Suprapubic skin (tissue), 4 donors: ENCODE measurements around the gene DAB2IP. TPM values are rescaled to one million over a fixed set of nuclear protein-coding genes. Genes with fewer than 3 reads are reported as not detected.

Experiments used
- DNase-seq, 2 donors: peaks; one replicate each; pipeline ENCODE4 v3.0.0-alpha.2; 2019; ENCODE audit warnings: low spot score in 2 of 2
- H3K27ac ChIP-seq: fragments of 200-600 bp; sonication (generic); one replicate; pipeline ENCODE4 v1.5.1; 2019
- H3K27me3 ChIP-seq: fragments of 200-600 bp; sonication (generic); one replicate; pipeline ENCODE4 v1.5.1; 2019
- H3K36me3 ChIP-seq: fragments of 200-600 bp; sonication (generic); one replicate; pipeline ENCODE4 v1.5.1; 2019
- H3K4me1 ChIP-seq: fragments of 200-600 bp; sonication (generic); one replicate; pipeline ENCODE4 v1.5.1; 2019
- H3K4me3 ChIP-seq: fragments of 200-600 bp; sonication (generic); one replicate; pipeline ENCODE4 v1.5.1; 2019; ENCODE audit warnings: mild to moderate bottlenecking
- H3K9me3 ChIP-seq: fragments of 200-600 bp; sonication (generic); one replicate; pipeline ENCODE4 v1.5.1; 2019
- EP300 ChIP-seq: sonication (generic); formaldehyde crosslinking; IDR thresholded peaks from one replicate; pipeline ENCODE4 v1.6.1; 2017; ENCODE audit warnings: antibody characterized with exemption
- POLR2A ChIP-seq, 2 donors: fragments of 450-650 bp; IDR thresholded peaks; one replicate each; pipeline ENCODE4 v1.6.1; 2017; ENCODE audit warnings: antibody characterized with exemption in 2 of 2, mild to moderate bottlenecking in 2 of 2, moderate library complexity in 2 of 2
- POLR2AphosphoS5 ChIP-seq, 3 donors: sonication (generic); formaldehyde crosslinking; IDR thresholded peaks; one replicate each; pipeline ENCODE4 v1.6.1; 2017; ENCODE audit warnings: antibody characterized with exemption in 3 of 3
- WGBS: methylation state at CpG from one replicate; pipeline ENCODE4 v1.1.5; 2018; 5-methylcytosine and 5-hydroxymethylcytosine counted together
- total RNA-seq, 4 donors: library from RNA; depleted of rRNA; stranded (reverse); fragments of >200 nt; gene quantifications; one replicate each; pipeline ENCODE4 v1.1.0, GENCODE V29; 2016
- TF ChIP-seq, protein P1 (sequence below), 2 donors: fragments of 200-600 bp in 1 of 2; fragments of 450-650 bp in 1 of 2; sonication (generic) in 1 of 2; IDR thresholded peaks; one replicate each; pipeline ENCODE4 v1.5.1; 2016 to 2019; ENCODE audit warnings: antibody characterized with exemption in 2 of 2, mild to moderate bottlenecking in 1 of 2, moderate library complexity in 1 of 2

The DAB2IP gene
- total RNA-seq, 4 donors from 2014 or later: 47.6 to 55.6 (median 50.3) TPM

GRCh38 chr9:121725008-121725775, 73.8 kb downstream of the DAB2IP start:
- Histone ChIP-seq H3K27ac (peak overlapping the region; percentile 80), H3K4me1 (peaks cover 86% of the 10 kb centered on the region), H3K9me3 (no peaks in the 10 kb centered on the region), H3K4me3 (no peak overlapping the region), H3K36me3 (no peaks in the 10 kb centered on the region), H3K27me3 (no peaks in the 10 kb centered on the region)
- WGBS: 43% methylated on average over 21 of the region's 21 CpGs
- TF ChIP-seq POLR2AphosphoS5 (IDR thresholded peaks at IDR 0.05): peak; percentile 19 to 98 (median 94)
- TF ChIP-seq, protein P1, sequence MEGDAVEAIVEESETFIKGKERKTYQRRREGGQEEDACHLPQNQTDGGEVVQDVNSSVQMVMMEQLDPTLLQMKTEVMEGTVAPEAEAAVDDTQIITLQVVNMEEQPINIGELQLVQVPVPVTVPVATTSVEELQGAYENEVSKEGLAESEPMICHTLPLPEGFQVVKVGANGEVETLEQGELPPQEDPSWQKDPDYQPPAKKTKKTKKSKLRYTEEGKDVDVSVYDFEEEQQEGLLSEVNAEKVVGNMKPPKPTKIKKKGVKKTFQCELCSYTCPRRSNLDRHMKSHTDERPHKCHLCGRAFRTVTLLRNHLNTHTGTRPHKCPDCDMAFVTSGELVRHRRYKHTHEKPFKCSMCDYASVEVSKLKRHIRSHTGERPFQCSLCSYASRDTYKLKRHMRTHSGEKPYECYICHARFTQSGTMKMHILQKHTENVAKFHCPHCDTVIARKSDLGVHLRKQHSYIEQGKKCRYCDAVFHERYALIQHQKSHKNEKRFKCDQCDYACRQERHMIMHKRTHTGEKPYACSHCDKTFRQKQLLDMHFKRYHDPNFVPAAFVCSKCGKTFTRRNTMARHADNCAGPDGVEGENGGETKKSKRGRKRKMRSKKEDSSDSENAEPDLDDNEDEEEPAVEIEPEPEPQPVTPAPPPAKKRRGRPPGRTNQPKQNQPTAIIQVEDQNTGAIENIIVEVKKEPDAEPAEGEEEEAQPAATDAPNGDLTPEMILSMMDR (IDR thresholded peaks at IDR 0.05): no peak
- peak; percentile 95 to 97 for DNase-seq

- no peak for DNase-seq
- TF ChIP-seq POLR2AphosphoS5 (IDR thresholded peaks at IDR 0.05) (no peak), POLR2A (IDR thresholded peaks at IDR 0.05) (no peak), EP300 (no peak)
- TF ChIP-seq, protein P1 (IDR thresholded peaks at IDR 0.05): no peak
- Histone ChIP-seq H3K4me3 (no peak overlapping the region), H3K27ac (no peak overlapping the region), H3K9me3 (no peaks in the 10 kb centered on the region), H3K27me3 (no peaks in the 10 kb centered on the region), H3K4me1 (peaks cover 73% of the 10 kb centered on the region), H3K36me3 (no peaks in the 10 kb centered on the region)
- WGBS: 61% methylated on average over 4 of the region's 4 CpGs
Measured at GRCh38 chr9:121727295-121728020, 76.0 kb downstream of the DAB2IP start.

DNA sequence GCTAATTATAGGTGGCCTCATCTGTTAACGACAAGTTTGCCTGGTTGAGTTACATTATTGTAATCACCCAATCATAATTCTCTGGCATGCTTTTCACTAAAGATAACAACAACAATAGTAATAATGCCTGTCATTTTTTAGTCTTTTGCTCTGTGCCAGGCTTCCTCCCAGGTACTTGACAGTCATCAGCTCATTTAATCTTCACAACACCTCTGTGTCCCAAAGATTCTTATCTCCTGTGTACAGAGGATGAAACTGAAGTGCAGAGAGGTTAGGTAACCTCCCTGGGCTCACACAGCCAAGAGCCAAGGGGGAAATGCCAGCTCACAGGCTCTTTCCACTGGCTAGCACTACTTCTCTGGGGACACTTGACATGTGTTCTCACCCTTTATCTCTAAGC, 77.5 kb downstream of the DAB2IP start:
- Histone ChIP-seq H3K4me1 (peaks cover 62% of the 10 kb centered on the region), H3K4me3 (no peak overlapping the region), H3K36me3 (no peaks in the 10 kb centered on the region), H3K9me3 (no peaks in the 10 kb centered on the region), H3K27ac (no peak overlapping the region), H3K27me3 (no peaks in the 10 kb centered on the region)
- DNase-seq: no peak
- 53% methylated on average over 1 of the region's 1 CpG for WGBS
- TF ChIP-seq EP300 (no peak), POLR2A (IDR thresholded peaks at IDR 0.05) (no peak), POLR2AphosphoS5 (IDR thresholded peaks at IDR 0.05) (no peak)
- TF ChIP-seq, protein P1 (IDR thresholded peaks at IDR 0.05): no peak

- WGBS: 89% methylated on average over 10 of the region's 10 CpGs
- H3K27me3 ChIP-seq: no peaks in the 10 kb centered on the region
- TF ChIP-seq POLR2AphosphoS5 (IDR thresholded peaks at IDR 0.05) (no peak), POLR2A (IDR thresholded peaks at IDR 0.05) (no peak), EP300 (no peak)
- TF ChIP-seq, protein P1 (IDR thresholded peaks at IDR 0.05): no peak
- H3K36me3 ChIP-seq: no peaks in the 10 kb centered on the region
- H3K27ac ChIP-seq: no peak overlapping the region
- H3K9me3 ChIP-seq: no peaks in the 10 kb centered on the region
- peaks cover 54% of the 10 kb centered on the region for H3K4me1 ChIP-seq
- DNase-seq: no peak
- no peak overlapping the region for H3K4me3 ChIP-seq
Measured at GRCh38 chr9:121729769-121730562, 78.5 kb downstream of the DAB2IP start.
